Activated CD8-positive, alpha-beta memory T cell treated with anti-CD3 and anti-CD28 coated beads, Interleukin-2, amount 50 U/mL, for 48 hours (primary cell): ENCODE results near the gene HUNK.

Experiments used
- DNase-seq: peaks from one replicate; pipeline ENCODE4 v3.0.0-alpha.2; 2020

HUNK gene

GRCh38 chr21:31967334-31967733 is 94.5 kb downstream of the HUNK start:
- no peak for DNase-seq

- no peak for DNase-seq
Measured at GRCh38 chr21:31972622-31973021, 99.8 kb downstream of the HUNK start.

GRCh38 chr21:31973402-31973944 is 100.7 kb downstream of the HUNK start:
- no peak for DNase-seq

- peak; percentile 56 for DNase-seq
Measured at GRCh38 chr21:31974454-31974985, 101.7 kb downstream of the HUNK start.

- DNase-seq, result no peak
Measured at GRCh38 chr21:31975491-31975890, 102.7 kb downstream of the HUNK start.

- DNase-seq, result no peak
Measured at GRCh38 chr21:31977816-31978215, 105.0 kb downstream of the HUNK start.

GRCh38 chr21:31983120-31983519 is 110.3 kb downstream of the HUNK start:
- no peak for DNase-seq

GRCh38 chr21:31983554-31983953 is 110.7 kb downstream of the HUNK start:
- no peak for DNase-seq

- no peak for DNase-seq
Measured at GRCh38 chr21:31985398-31985797, 112.6 kb downstream of the HUNK start.

- DNase-seq, result no peak
Measured at GRCh38 chr21:31986035-31986856, 113.4 kb downstream of the HUNK start.

GRCh38 chr21:31987696-31988095 is 114.9 kb downstream of the HUNK start:
- no peak for DNase-seq

- DNase-seq, result no peak
Measured at GRCh38 chr21:31988492-31989290, 115.9 kb downstream of the HUNK start.

- no peak for DNase-seq
Measured at GRCh38 chr21:31991356-31992331, 118.8 kb downstream of the HUNK start.

- DNase-seq, result no peak
Measured at GRCh38 chr21:31992391-31992790, 119.6 kb downstream of the HUNK start.

- DNase-seq, result no peak
Measured at GRCh38 chr21:31993826-31994825, 121.3 kb downstream of the HUNK start.

GRCh38 chr21:31997191-31997590 is 124.4 kb downstream of the HUNK start:
- no peak for DNase-seq

- no peak for DNase-seq
Measured at GRCh38 chr21:31999810-32000468, 127.1 kb downstream of the HUNK start.

- no peak for DNase-seq
Measured at GRCh38 chr21:32001390-32001789, 128.6 kb downstream of the HUNK start.

- DNase-seq, result no peak
Measured at GRCh38 chr21:32003411-32003810, 130.6 kb downstream of the HUNK start.

- no peak for DNase-seq
Measured at GRCh38 chr21:32004291-32004690, 131.5 kb downstream of the HUNK start.
